SH-SY5Y (cell line): ENCODE data around the gene LEPROT.

Source experiments
- GATA2 ChIP-seq: IDR thresholded peaks from 2 replicates; pipeline ENCODE4 v1.6.1; 2011; ENCODE audit warnings: mild to moderate bottlenecking, low read depth, low read length
- GATA3 ChIP-seq: IDR thresholded peaks from 2 replicates; pipeline ENCODE4 v1.6.1; 2011; ENCODE audit warnings: low read depth, mild to moderate bottlenecking, low read length, moderate library complexity

DNA sequence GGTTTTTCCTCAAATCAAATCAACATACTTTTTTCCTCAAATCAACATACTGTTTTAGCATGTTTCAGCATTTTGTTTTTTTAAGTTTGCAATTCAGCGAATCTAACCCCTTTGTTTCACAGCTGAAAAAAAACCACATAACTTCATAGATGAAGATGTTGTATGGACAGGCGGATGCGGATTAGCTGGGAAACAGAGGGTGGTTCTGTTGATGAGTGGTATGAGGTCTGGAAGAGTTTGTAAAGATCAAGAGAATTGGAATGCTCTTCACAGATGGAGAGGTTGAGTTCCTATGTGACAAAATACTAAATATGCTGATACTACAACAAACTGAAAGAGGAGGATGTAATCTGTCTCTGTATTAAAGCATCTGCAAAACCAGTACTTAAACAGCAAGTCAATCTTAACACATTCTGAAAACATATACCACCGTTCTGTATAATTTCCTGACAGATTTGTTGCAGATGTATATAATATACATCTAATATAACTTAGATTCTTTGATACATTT is 10.6 kb upstream of the LEPROT start:
- TF ChIP-seq GATA2 (no peak), GATA3 (no peak)
